HG03064 (cell line): ENCODE data around the gene SLFN12L.
"Not testable (repeated sequence)": the region's sequence is repeated elsewhere in the genome, so short reads cannot be mapped to it uniquely, and the experiment has no call there.

Experiments used
- ATAC-seq: cut with Tn5 transposase; IDR thresholded peaks from one replicate; pipeline ENCODE4 v1.9.1; 2021; ENCODE audit warnings: low read depth; ENCODE audit not compliant: unreplicated experiment

SLFN12L gene

DNA sequence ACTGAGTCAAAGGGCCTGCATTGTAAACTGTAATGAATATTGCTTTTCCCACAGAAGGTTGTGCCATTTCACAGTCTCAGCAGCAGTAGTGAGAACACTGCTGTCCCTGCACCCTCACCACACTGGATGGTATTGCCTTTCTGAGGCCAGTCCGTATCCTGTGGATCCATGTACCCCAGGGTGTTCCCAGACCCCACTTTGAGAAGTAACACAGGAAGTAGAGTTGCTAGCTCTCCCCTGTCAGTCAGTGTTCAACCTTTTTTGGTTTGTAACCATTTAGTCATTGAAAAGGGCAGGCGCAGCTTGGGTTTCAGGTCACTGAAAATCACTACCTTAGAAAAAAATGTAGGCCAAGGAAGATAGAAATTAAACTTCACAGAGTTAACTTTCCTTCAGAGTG lies 37.9 kb downstream of the SLFN12L start:
- ATAC-seq, result no peak

DNA sequence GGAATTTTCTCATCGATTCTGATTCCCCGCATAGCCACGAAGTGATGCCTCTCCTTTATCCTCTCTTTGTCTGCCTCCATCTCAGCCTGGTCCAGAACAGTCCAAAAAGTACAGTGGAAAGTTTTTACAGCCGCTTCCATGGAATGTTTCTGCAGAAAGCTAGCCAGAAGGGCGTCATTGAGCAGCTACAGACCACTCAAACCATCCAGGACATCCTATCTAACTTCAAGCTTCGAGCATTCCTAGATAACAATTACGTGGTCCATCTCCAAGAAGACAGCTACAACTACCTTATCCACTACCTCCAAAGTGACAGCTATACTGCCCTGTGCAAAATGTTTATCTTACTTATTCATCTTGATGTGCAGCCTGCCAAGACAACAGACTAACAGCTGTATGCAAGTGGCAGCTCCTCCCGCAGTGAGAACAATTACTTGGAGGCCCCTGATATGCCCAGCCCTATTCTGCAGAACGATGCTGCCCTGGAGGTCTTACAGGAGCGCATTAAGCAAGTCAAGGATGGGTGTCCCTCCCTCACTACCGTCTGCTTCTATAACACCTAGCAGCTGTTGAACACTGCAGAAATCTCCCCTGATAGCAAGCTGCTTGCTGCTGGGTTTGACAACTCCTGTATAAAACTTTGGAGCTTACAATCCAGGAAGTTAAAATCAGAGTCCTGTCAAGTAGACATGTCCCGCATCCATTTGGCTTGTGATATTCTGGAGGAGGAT lies 38.9 kb downstream of the SLFN12L start:
- no peak for ATAC-seq

GRCh38 chr17:35496451-35497290 lies 40.8 kb downstream of the SLFN12L start:
- no peak for ATAC-seq

- ATAC-seq, result no peak
Measured at GRCh38 chr17:35493040-35493439, 44.4 kb downstream of the SLFN12L start.

DNA sequence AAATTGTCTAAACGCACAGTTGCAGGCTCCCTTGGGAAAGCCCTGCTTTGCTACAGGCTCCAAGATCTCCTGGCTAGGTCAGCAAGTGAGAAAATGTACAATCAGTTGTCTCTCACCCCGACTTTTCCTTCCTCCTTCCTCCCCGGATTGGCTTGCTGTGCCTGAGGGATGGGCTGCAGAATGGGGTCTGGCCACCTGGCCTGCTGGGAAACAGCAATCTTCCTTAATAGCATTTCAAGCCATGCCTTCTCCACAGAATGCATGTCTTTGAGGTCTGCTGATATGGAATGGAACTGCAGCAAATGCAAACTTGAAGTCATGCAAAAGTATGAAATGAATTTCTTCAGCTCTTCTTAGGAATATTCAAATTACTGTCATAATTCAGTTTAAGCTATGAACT lies 46.1 kb downstream of the SLFN12L start:
- no peak for ATAC-seq

- no peak for ATAC-seq
Measured at GRCh38 chr17:35489944-35490343, 47.5 kb downstream of the SLFN12L start.

GRCh38 chr17:35488991-35489390 lies 48.5 kb downstream of the SLFN12L start:
- no peak for ATAC-seq

- no peak for ATAC-seq
Measured at GRCh38 chr17:35486920-35487732, 50.4 kb downstream of the SLFN12L start.

DNA sequence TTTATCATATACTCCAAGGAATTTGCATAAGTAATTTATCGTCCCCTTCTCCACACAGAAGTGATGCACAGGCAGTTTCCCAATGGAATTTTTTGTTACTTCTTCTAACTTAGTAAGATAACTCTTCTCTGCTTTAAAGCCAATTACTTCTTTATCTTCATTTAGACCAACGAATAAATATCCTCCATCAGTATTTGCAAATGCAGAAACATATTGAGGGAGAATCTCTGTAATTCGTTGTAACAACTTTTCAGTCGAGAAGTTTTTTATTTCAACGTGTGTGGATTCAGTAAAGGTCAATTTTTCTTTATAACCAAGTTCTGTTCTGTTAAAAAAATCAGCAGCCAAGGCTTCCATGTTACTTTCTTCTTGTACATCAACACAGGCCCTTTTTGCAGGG lies 58.2 kb downstream of the SLFN12L start:
- ATAC-seq, result no peak

DNA sequence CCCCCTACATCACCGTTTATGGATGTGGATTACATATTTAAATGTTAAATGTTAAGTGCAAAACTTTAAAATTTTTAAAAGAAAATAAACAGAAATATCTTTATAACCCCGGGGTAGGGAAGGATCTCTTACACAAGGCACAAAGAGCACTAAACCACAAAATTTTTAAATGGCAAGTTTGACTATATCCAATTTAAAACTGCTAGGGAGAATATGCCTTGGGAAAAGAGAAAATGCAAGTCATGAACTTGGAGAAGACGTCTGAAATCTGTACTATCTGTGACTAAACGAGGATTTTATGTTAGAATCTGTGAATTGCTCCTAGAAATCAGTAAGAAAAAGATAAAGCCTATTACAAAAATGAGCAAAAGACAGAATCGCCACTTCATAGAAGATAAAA lies 60.2 kb downstream of the SLFN12L start:
- no peak for ATAC-seq

GRCh38 chr17:35476283-35476820 lies 61.1 kb downstream of the SLFN12L start:
- ATAC-seq, result no peak

- ATAC-seq, result no peak
Measured at GRCh38 chr17:35468475-35468874, 69.0 kb downstream of the SLFN12L start.

- ATAC-seq, result no peak
Measured at GRCh38 chr17:35467824-35468223, 69.7 kb downstream of the SLFN12L start.

DNA sequence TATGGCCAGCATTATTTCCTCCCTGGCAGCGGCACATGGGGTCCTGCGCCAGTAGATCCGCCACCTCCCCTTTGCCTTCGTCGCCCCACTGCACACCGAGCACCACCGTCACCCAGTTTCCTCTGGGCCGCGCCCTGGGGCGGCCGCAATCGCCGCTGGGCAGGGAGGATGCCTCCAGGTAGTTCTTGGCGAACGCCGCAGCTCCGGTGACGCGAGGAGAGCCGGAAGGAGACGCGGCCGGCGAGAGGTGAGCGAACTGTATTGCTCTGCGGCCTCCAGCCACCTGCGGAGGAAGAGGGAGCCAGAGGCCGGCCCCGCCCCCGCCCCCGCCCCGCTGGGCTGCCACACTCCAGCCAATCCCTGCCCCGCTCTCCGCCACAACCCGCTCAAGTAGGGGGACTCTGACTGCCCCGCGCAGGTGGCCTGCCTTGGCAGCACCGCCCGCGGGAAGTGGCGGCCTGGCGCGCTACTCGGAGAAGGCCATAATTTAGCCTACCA lies 77.1 kb downstream of the SLFN12L start:
- ATAC-seq, result peak; percentile 81

- ATAC-seq, result not testable (repeated sequence)
Measured at GRCh38 chr17:35454035-35454434, 83.4 kb downstream of the SLFN12L start.

GRCh38 chr17:35453171-35453570 lies 84.3 kb downstream of the SLFN12L start:
- ATAC-seq, result no peak

GRCh38 chr17:35449371-35449931 lies 88.0 kb downstream of the SLFN12L start:
- no peak for ATAC-seq

- no peak for ATAC-seq
Measured at GRCh38 chr17:35448899-35449227, 88.6 kb downstream of the SLFN12L start.

- peak; percentile 44 for ATAC-seq
Measured at GRCh38 chr17:35448214-35448898, 89.1 kb downstream of the SLFN12L start, which contains the start of gene SLFN13. Gene SLFN13, minus strand, starts transcription at chr17:35448766. Its CDS starts 3,086 bp downstream, at chr17:35445680.

- no peak for ATAC-seq
Measured at GRCh38 chr17:35447499-35447898, 90.0 kb downstream of the SLFN12L start.
